ENCODE results near the gene XPR1.

DNA sequence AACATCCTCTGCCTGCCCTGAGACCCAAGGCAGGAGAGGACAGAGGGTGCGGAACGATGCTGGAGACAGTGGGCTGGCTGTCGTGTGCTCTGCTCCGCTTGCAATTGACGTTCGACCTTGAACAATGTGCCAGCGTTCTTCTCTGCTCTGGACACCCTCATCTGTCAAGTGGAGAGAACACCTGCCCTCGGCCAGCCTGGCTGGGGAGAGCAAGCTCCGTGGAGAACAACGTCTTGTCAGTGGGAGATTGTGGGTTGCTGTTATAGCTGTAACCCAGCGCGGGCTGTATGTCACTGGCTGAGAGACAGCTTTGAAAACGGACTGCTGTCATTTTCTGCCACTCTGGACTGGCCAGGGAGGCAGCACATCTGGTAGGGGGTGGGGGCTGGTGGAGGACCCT, 295.5 kb downstream of the XPR1 start:
- TF ChIP-seq, protein P1, sequence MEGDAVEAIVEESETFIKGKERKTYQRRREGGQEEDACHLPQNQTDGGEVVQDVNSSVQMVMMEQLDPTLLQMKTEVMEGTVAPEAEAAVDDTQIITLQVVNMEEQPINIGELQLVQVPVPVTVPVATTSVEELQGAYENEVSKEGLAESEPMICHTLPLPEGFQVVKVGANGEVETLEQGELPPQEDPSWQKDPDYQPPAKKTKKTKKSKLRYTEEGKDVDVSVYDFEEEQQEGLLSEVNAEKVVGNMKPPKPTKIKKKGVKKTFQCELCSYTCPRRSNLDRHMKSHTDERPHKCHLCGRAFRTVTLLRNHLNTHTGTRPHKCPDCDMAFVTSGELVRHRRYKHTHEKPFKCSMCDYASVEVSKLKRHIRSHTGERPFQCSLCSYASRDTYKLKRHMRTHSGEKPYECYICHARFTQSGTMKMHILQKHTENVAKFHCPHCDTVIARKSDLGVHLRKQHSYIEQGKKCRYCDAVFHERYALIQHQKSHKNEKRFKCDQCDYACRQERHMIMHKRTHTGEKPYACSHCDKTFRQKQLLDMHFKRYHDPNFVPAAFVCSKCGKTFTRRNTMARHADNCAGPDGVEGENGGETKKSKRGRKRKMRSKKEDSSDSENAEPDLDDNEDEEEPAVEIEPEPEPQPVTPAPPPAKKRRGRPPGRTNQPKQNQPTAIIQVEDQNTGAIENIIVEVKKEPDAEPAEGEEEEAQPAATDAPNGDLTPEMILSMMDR (conservative IDR thresholded peaks at IDR 0.05; ENCODE audit: low read depth, low read length) = no peak
- no peak for TF ChIP-seq EZH2 (IDR thresholded peaks at IDR 0.05; ENCODE audit: borderline replicate concordance, low read depth, low read length, poor library complexity, severe bottlenecking)
